Heart left ventricle (tissue), 16 donors: ENCODE measurements around the gene CDH2. TPM values are rescaled to one million over a fixed set of nuclear protein-coding genes. Genes with fewer than 3 reads are reported as not detected.

Source experiments
- ATAC-seq, 4 donors: fragments of 200-7000 bp; cut with Tn5 transposase; one replicate each; pipeline ENCODE4 v1.9.1; 2020 to 2022; ENCODE audit warnings: moderate library complexity in 4 of 4, mild to moderate bottlenecking in 3 of 4, moderate number of reproducible peaks in 1 of 4
- DNase-seq, 5 donors: peaks; one replicate each; pipeline ENCODE4 v3.0.0-alpha.2; 2020
- H3K27ac ChIP-seq, 12 donors: fragments of 200-600 bp; sonication (generic) in 4 of 12; one replicate each; pipeline versions ENCODE4 v1.5.0 to v1.8.0; 2016 to 2022; ENCODE audit warnings: mild to moderate bottlenecking in 2 of 12
- H3K27me3 ChIP-seq, 9 donors: fragments of 200-600 bp; sonication (generic) in 2 of 9; one replicate each; pipeline versions ENCODE4 v1.5.1 to v1.8.0; 2016 to 2022; ENCODE audit warnings: mild to moderate bottlenecking in 3 of 9
- H3K36me3 ChIP-seq, 9 donors: fragments of 200-600 bp; sonication (generic) in 2 of 9; one replicate each; pipeline versions ENCODE4 v1.5.0 to v1.8.0; 2018 to 2022; ENCODE audit warnings: mild to moderate bottlenecking in 2 of 9
- H3K4me1 ChIP-seq, 12 donors: fragments of 200-600 bp; sonication (generic) in 4 of 12; one replicate each; pipeline versions ENCODE4 v1.5.0 to v1.8.0; 2016 to 2022; ENCODE audit warnings: mild to moderate bottlenecking in 3 of 12
- H3K4me3 ChIP-seq, 12 donors: fragments of 200-600 bp; sonication (generic) in 4 of 12; one replicate each; pipeline versions ENCODE4 v1.5.0 to v1.8.0; 2017 to 2022; ENCODE audit warnings: mild to moderate bottlenecking in 9 of 12, moderate library complexity in 4 of 12
- H3K9me3 ChIP-seq, 12 donors: fragments of 200-600 bp; sonication (generic) in 4 of 12; one replicate each; pipeline versions ENCODE4 v1.5.0 to v1.8.0; 2016 to 2022; ENCODE audit warnings: mild to moderate bottlenecking in 1 of 12
- CTCF ChIP-seq, 12 donors: fragments of 200-600 bp; sonication (generic) in 4 of 12; IDR thresholded peaks; one replicate each; pipeline versions ENCODE4 v1.5.0 to v1.8.0; 2018 to 2022; ENCODE audit warnings: antibody characterized with exemption in 12 of 12, mild to moderate bottlenecking in 5 of 12
- POLR2A ChIP-seq, 2 donors: fragments of 450-650 bp; IDR thresholded peaks; one replicate each; pipeline ENCODE4 v1.6.1; 2017; ENCODE audit warnings: antibody characterized with exemption in 2 of 2, mild to moderate bottlenecking in 2 of 2, moderate library complexity in 2 of 2
- WGBS, 4 donors: extraction: QIAGEN DNeasy Blood & Tissue Kit in 2 of 4; methylation state at CpG; one replicate each; pipeline versions ENCODE4 v1.1.5 to v1.1.7; 2013 to 2018; 5-methylcytosine and 5-hydroxymethylcytosine counted together
- intact Hi-C, 10 donors: fragments of 100-400 bp; cut with DNase I; formaldehyde crosslinking; loops; one replicate each; pipeline versions ENCODE4 v1.11.1 to v1.14.2; 2022
- polyA plus RNA-seq, 2 donors: library from polyadenylated mRNA; stranded (reverse); fragments of 200-250 nt; gene quantifications; one replicate each; pipeline ENCODE4 v1.2.3, GENCODE V29; 2013
- total RNA-seq, 9 donors: library from RNA; depleted of rRNA in 2 of 9; stranded (reverse); fragments of >200 nt in 2 of 9; fragmentation: NEBNext Ultra II Directional in 3 of 9; extraction: Animal tissue kit (Norgen Biotek cat#: 25700) in 3 of 9; gene quantifications; one replicate each; pipeline versions ENCODE4 v1.1.0 to v1.2.4, GENCODE V29; 2016 to 2023
- donor health status: ischemic (EF 13 %, LVEDD 7.1; RV severe dilation, severe dysfunction).
- donor health status: healthy with polysubstance abuse.
- donor health status: DM: no; HTN: yes; CAD: no.
- donor health status: DM: no; HTN: no; CAD: no.
- donor health status: ischemic (EF 25% LVEDD 6.9; RV normal size, moderate dysfunction).
- donor health status: ischemic (EF 25% LVEDD 5.7; RV mildly dilated, moderate dysfunction).
- donor health status: healthy.
- donor health status: DM: yes; HTN: yes; CAD: no.
- donor health status: ischemic (EF 35%, LVEDD 5.7; RV mildly dilated, moderate dysfunction).
- donor health status: nonischemic (EF 11% LVEDD 7.7; RV severe dilation, severe dysfunction).
- donor health status: DM: yes; HTN: yes; CAD: no.
- donor health status: PGD.
- donor health status: ischemic (EF 29% LVEDD 5.4; RV normal size, mild dysfunction).
- donor health status: nonischemic (EF 23%, LVEDD 6.1; RV moderate dilation, normal function).

Gene CDH2
- total and polyA plus RNA-seq, 11 donors, result 62.5 to 594 (median 386) TPM

GRCh38 chr18:27931535-27931934 lies 245.4 kb downstream of the CDH2 start:
- no peaks in the 10 kb centered on the region for H3K36me3 ChIP-seq
- 37 to 47% (median 39%) methylated on average over 3 of the region's 3 CpGs for WGBS, 4 donors
- no peak for DNase-seq
- H3K27ac ChIP-seq, result no peak overlapping the region
- no peaks in the 10 kb centered on the region for H3K27me3 ChIP-seq
- H3K4me3 ChIP-seq, result no peak overlapping the region
- H3K4me1 ChIP-seq, result no peaks in the 10 kb centered on the region
- intact Hi-C loops, result loop anchor here in 1 of 10 donors (10.0 kb wide), 1 partner anchor 57 kb away; no protein-coding TSS in a partner anchor
- ATAC-seq, result no peak
- no peak for TF ChIP-seq CTCF (IDR thresholded peaks at IDR 0.05)
- TF ChIP-seq POLR2A (IDR thresholded peaks at IDR 0.05), result no peak
- H3K9me3 ChIP-seq, result no peaks in the 10 kb centered on the region

- Histone ChIP-seq H3K27ac (no peak overlapping the region), H3K4me1 (no peaks in the 10 kb centered on the region), H3K4me3 (no peak overlapping the region), H3K9me3 (no peaks in the 10 kb centered on the region), H3K36me3 (no peaks in the 10 kb centered on the region), H3K27me3 (no peaks in the 10 kb centered on the region)
- WGBS, 4 donors, result 73 to 86% (median 81%) methylated on average over 5 of the region's 5 CpGs
- DNase-seq (no peak), ATAC-seq (no peak)
- TF ChIP-seq POLR2A (IDR thresholded peaks at IDR 0.05), result no peak
- TF ChIP-seq CTCF (IDR thresholded peaks at IDR 0.05), result no peak
- intact Hi-C loops, result no loop called here
Measured at GRCh38 chr18:27922780-27923179, 254.2 kb downstream of the CDH2 start.

- no peak for ATAC-seq
- WGBS, 4 donors, result 58 to 66% (median 65%) methylated on average over 18 of the region's 18 CpGs
- Histone ChIP-seq H3K27me3 (no peaks in the 10 kb centered on the region), H3K36me3 (no peaks in the 10 kb centered on the region), H3K27ac (no peak overlapping the region), H3K4me3 (no peak overlapping the region), H3K9me3 (no peaks in the 10 kb centered on the region), H3K4me1 (no peaks in the 10 kb centered on the region)
- no peak for DNase-seq
- intact Hi-C loops, result no loop called here
- no peak for TF ChIP-seq POLR2A (IDR thresholded peaks at IDR 0.05)
- no peak for TF ChIP-seq CTCF (IDR thresholded peaks at IDR 0.05)
Measured at GRCh38 chr18:27921904-27922751, 254.8 kb downstream of the CDH2 start.

GRCh38 chr18:27921392-27921791 lies 255.5 kb downstream of the CDH2 start:
- Histone ChIP-seq H3K4me1 (no peaks in the 10 kb centered on the region), H3K27ac (no peak overlapping the region), H3K4me3 (no peak overlapping the region), H3K27me3 (no peaks in the 10 kb centered on the region), H3K36me3 (no peaks in the 10 kb centered on the region), H3K9me3 (no peaks in the 10 kb centered on the region)
- intact Hi-C loops, result no loop called here
- no peak for TF ChIP-seq CTCF (IDR thresholded peaks at IDR 0.05)
- no peak for TF ChIP-seq POLR2A (IDR thresholded peaks at IDR 0.05)
- 77 to 83% (median 80%) methylated on average over 8 of the region's 8 CpGs for WGBS, 4 donors
- DNase-seq, result no peak
- no peak for ATAC-seq
